ENCODE measurements around the gene TUBD1. TPM values are rescaled to one million over a fixed set of nuclear protein-coding genes. Genes with fewer than 3 reads are reported as not detected.

Gene TUBD1
- total and polyA plus RNA-seq, 2 of the 13 experiments (the other 11 are each of a cell fraction or from before 2014, with no cell fraction given) = 18.2 to 25.9 TPM

- no peaks in the 10 kb centered on the region for H3K27me3 ChIP-seq (ENCODE audit: control insufficient read depth in 1 of 2, insufficient read depth in 2 of 2, low read length in 2 of 2)
- ChIA-PET CTCF (ENCODE audit: low intra/inter-chr PET ratio, low total read pairs) (no interaction called here), POLR2A (no interaction called here)
- TF ChIP-seq KAT7 (CRISPR knock-in tag; IDR thresholded peaks at IDR 0.05; ENCODE audit: borderline replicate concordance) = no peak
- TF ChIP-seq ZBTB7A (CRISPR knock-in tag; IDR thresholded peaks at IDR 0.05) = no peak
- no peak for TF ChIP-seq ZNF160 (CRISPR knock-in tag; IDR thresholded peaks at IDR 0.05)
- no peak for TF ChIP-seq ZNF12 (CRISPR knock-in tag; IDR thresholded peaks at IDR 0.05)
- no peak for TF ChIP-seq RAD21 (CRISPR knock-in tag; IDR thresholded peaks at IDR 0.05)
- TF ChIP-seq MXI1 (IDR thresholded peaks at IDR 0.05; ENCODE audit: borderline replicate concordance, low read depth, low read length) = no peak
- TF ChIP-seq, protein P1, sequence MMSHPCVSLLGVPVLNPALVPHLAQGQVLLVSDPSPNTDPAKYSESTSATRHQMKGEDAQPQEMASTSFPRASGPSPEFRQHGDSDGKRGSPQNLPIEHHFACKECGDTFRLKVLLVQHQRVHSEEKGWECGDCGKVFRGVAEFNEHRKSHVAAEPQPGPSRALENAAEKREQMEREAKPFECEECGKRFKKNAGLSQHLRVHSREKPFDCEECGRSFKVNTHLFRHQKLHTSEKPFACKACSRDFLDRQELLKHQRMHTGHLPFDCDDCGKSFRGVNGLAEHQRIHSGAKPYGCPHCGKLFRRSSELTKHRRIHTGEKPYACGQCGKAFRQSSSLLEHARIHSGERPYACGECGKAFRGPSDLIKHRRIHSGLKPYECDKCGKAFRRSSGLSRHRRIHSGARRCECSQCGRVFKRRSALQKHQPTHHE (CRISPR knock-in tag; IDR thresholded peaks at IDR 0.05; ENCODE audit: borderline replicate concordance) = no peak
- TF ChIP-seq LBX2 (CRISPR knock-in tag; IDR thresholded peaks at IDR 0.05; ENCODE audit: borderline replicate concordance) = no peak
- TF ChIP-seq SMARCC2 (IDR thresholded peaks at IDR 0.05) = no peak
- TF ChIP-seq REL (CRISPR knock-in tag; conservative IDR thresholded peaks at IDR 0.05) = no peak
- TF ChIP-seq, protein P2, sequence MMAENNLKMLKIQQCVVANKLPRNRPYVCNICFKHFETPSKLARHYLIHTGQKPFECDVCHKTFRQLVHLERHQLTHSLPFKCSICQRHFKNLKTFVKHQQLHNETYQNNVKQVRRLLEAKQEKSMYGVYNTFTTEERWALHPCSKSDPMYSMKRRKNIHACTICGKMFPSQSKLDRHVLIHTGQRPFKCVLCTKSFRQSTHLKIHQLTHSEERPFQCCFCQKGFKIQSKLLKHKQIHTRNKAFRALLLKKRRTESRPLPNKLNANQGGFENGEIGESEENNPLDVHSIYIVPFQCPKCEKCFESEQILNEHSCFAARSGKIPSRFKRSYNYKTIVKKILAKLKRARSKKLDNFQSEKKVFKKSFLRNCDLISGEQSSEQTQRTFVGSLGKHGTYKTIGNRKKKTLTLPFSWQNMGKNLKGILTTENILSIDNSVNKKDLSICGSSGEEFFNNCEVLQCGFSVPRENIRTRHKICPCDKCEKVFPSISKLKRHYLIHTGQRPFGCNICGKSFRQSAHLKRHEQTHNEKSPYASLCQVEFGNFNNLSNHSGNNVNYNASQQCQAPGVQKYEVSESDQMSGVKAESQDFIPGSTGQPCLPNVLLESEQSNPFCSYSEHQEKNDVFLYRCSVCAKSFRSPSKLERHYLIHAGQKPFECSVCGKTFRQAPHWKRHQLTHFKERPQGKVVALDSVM (CRISPR knock-in tag; IDR thresholded peaks at IDR 0.05) = no peak
- TF ChIP-seq SRSF9 (IDR thresholded peaks at IDR 0.05; ENCODE audit: borderline replicate concordance, insufficient read depth, low read depth, low read length, poor library complexity, severe bottlenecking) = no peak
- no peak for TF ChIP-seq ZNF30 (CRISPR knock-in tag; IDR thresholded peaks at IDR 0.05)
- no peak for TF ChIP-seq ZNF619 (CRISPR knock-in tag; IDR thresholded peaks at IDR 0.05)
- no peak for TF ChIP-seq ZSCAN9 (CRISPR knock-in tag; IDR thresholded peaks at IDR 0.05; ENCODE audit: borderline replicate concordance)
- in situ Hi-C loops (cut with HindIII; ENCODE audit: extremely low pct_ligation_motif_present, low pct_unique_long_range_greater_than_20kb) (no loop called here), intact Hi-C loops (cut with micrococcal nuclease; ENCODE audit: unreplicated experiment) (no loop called here)
- no peak overlapping the region for H3K4me3 ChIP-seq (replicated peaks in 1 of 3; ENCODE audit: insufficient read depth in 1 of 3, low read depth in 2 of 3, low read length in 3 of 3)
- no peaks in the 10 kb centered on the region for H4K20me1 ChIP-seq (ENCODE audit: insufficient read depth, low read length)
- no peak overlapping the region for H3K4me2 ChIP-seq (ENCODE audit: low read depth, low read length)
- no peaks in the 10 kb centered on the region for H3K9me3 ChIP-seq (ENCODE audit: low read length)
- no peaks in the 10 kb centered on the region for H3K79me2 ChIP-seq (ENCODE audit: insufficient read depth, low read length)
- H2AFZ ChIP-seq (ENCODE audit: low read length) = no peak overlapping the region
- 92% methylated on average over 5 of the region's 5 CpGs for WGBS (ENCODE audit: low lambda C conversion rate)
- no peak for DNase-seq (ENCODE audit: low spot score)
- H3K36me3 ChIP-seq (replicated peaks in 1 of 2; ENCODE audit: control insufficient read depth in 1 of 2, insufficient read depth in 2 of 2, low read length in 2 of 2) = peaks cover 10 to 40% of the 10 kb centered on the region in 2 experiments
- H3K4me1 ChIP-seq (ENCODE audit: insufficient read depth, low read length) = 0 out of 2 replicates have a peak, but pooled peaks cover 4% of the 10 kb centered on the region
- no TSS peak for BruUV-seq (replicated peaks)
- H3K27ac ChIP-seq (ENCODE audit: extremely low read length, insufficient read depth, low read length) = no peak overlapping the region
- no peak overlapping the region for H3K9ac ChIP-seq (ENCODE audit: insufficient read depth, low read depth, low read length)
- FAIRE-seq = no peak
- ATAC-seq = no peak
These were observed 14.8 kb downstream of the TUBD1 start for GRCh38 chr17:59877965-59878364.
